GM18907 (cell line): ENCODE results near the gene CACNA1F.

ENCODE experiments used
- ATAC-seq: cut with Tn5 transposase; IDR thresholded peaks from one replicate; pipeline ENCODE4 v1.9.1; 2021; ENCODE audit warnings: mild to moderate bottlenecking, moderate library complexity; ENCODE audit not compliant: unreplicated experiment

The CACNA1F gene

GRCh38 chrX:49257846-49258748 is 25.0 kb upstream of the CACNA1F start:
- no peak for ATAC-seq

GRCh38 chrX:49257074-49257790 is 24.1 kb upstream of the CACNA1F start:
- no peak for ATAC-seq

- no peak for ATAC-seq
Observed at GRCh38 chrX:49256268-49256995, 23.3 kb upstream of the CACNA1F start.

GRCh38 chrX:49254639-49255038 is 21.5 kb upstream of the CACNA1F start:
- ATAC-seq = no peak

GRCh38 chrX:49251325-49251724 is 18.2 kb upstream of the CACNA1F start:
- no peak for ATAC-seq

GRCh38 chrX:49250578-49250977 is 17.4 kb upstream of the CACNA1F start:
- no peak for ATAC-seq

- ATAC-seq = no peak
Observed at GRCh38 chrX:49250066-49250465, 16.9 kb upstream of the CACNA1F start.

GRCh38 chrX:49249616-49250015 is 16.5 kb upstream of the CACNA1F start:
- ATAC-seq = no peak

- ATAC-seq = no peak
Observed at GRCh38 chrX:49249071-49249470, 15.9 kb upstream of the CACNA1F start.

GRCh38 chrX:49247916-49248811 is 15.0 kb upstream of the CACNA1F start:
- no peak for ATAC-seq

- ATAC-seq = no peak
Observed at GRCh38 chrX:49247346-49247745, 14.2 kb upstream of the CACNA1F start.

GRCh38 chrX:49246541-49246940 is 13.4 kb upstream of the CACNA1F start:
- no peak for ATAC-seq

GRCh38 chrX:49244207-49244606 is 11.1 kb upstream of the CACNA1F start:
- no peak for ATAC-seq

GRCh38 chrX:49243166-49243565 is 10.0 kb upstream of the CACNA1F start:
- ATAC-seq = no peak

GRCh38 chrX:49242545-49243066 is 9.5 kb upstream of the CACNA1F start:
- ATAC-seq = no peak

GRCh38 chrX:49238735-49239134 is 5.6 kb upstream of the CACNA1F start:
- no peak for ATAC-seq

GRCh38 chrX:49237060-49237459 is 3.9 kb upstream of the CACNA1F start:
- no peak for ATAC-seq

- no peak for ATAC-seq
Observed at GRCh38 chrX:49233887-49234555, 881 bp upstream of the CACNA1F start.

- ATAC-seq = no peak
Observed at GRCh38 chrX:49232525-49232924, 615 bp downstream of the CACNA1F start.
